KBM-7 (cell line): ENCODE measurements around the gene CMC2.

Experiments used
- DNase-seq: peaks from one replicate; pipeline ENCODE4 v3.0.0-alpha.2; 2015
- in situ Hi-C: fragments of 300-500 bp; cut with MboI; formaldehyde crosslinking; loops from 2 replicates; pipeline ENCODE4 v1.14.3; 2020; ENCODE audit warnings: low sequenced_read_pairs, low pct_unique_long_range_greater_than_20kb, mixed read lengths

CMC2 gene

GRCh38 chr16:81006813-81007695, at the start of gene CMC2, which contains the start of gene CENPN:
TSS of gene CMC2 (minus strand) at chr16:81006885. CDS start at chr16:80997394, 9,491 bp downstream.
TSS of gene CENPN (plus strand) at chr16:81007214. CDS start at chr16:81011940, 4,726 bp downstream.
- in situ Hi-C loops = no loop called here
- DNase-seq = peak; percentile 98

GRCh38 chr16:81053761-81054160, 47.1 kb upstream of the CMC2 start:
- in situ Hi-C loops = no loop called here
- no peak for DNase-seq

- DNase-seq = no peak
- in situ Hi-C loops = no loop called here
Observed at GRCh38 chr16:81042821-81043220, 36.1 kb upstream of the CMC2 start.

- in situ Hi-C loops = no loop called here
- no peak for DNase-seq
Observed at GRCh38 chr16:81041696-81042095, 35.0 kb upstream of the CMC2 start.

- no peak for DNase-seq
- in situ Hi-C loops = no loop called here
Observed at GRCh38 chr16:81040842-81041241, 34.2 kb upstream of the CMC2 start.

GRCh38 chr16:81040131-81040530, 33.4 kb upstream of the CMC2 start:
- no peak for DNase-seq
- in situ Hi-C loops = no loop called here

- DNase-seq = peak; percentile 11
- in situ Hi-C loops = no loop called here
Observed at GRCh38 chr16:81036751-81037350, 30.2 kb upstream of the CMC2 start.

GRCh38 chr16:81035975-81036750, 29.5 kb upstream of the CMC2 start:
- in situ Hi-C loops = no loop called here
- peak; percentile 30 for DNase-seq

- in situ Hi-C loops = no loop called here
- DNase-seq = peak; percentile 82
Observed at GRCh38 chr16:81035398-81035974, 28.8 kb upstream of the CMC2 start, which contains the start of gene ATMIN. TSS of gene ATMIN (plus strand) at chr16:81035842. CDS start at chr16:81035871, 29 bp downstream.

- in situ Hi-C loops = no loop called here
Observed at GRCh38 chr16:81029930-81030604, 23.4 kb upstream of the CMC2 start.

GRCh38 chr16:81026429-81026828, 19.7 kb upstream of the CMC2 start:
- in situ Hi-C loops = no loop called here
- no peak for DNase-seq

More at GRCh38 chr16:81029930-81030604, 23.4 kb upstream of the CMC2 start:
- DNase-seq = no peak

GRCh38 chr16:81018496-81018895, 11.8 kb upstream of the CMC2 start:
- in situ Hi-C loops = no loop called here
- no peak for DNase-seq

- in situ Hi-C loops = no loop called here
- no peak for DNase-seq
Observed at GRCh38 chr16:81014672-81015071, 8.0 kb upstream of the CMC2 start.

- in situ Hi-C loops = no loop called here
Observed at GRCh38 chr16:81012974-81013373, 6.3 kb upstream of the CMC2 start.

GRCh38 chr16:81008505-81008789, 1.8 kb upstream of the CMC2 start:
- in situ Hi-C loops = no loop called here
- DNase-seq = no peak

More at GRCh38 chr16:81012974-81013373, 6.3 kb upstream of the CMC2 start:
- DNase-seq = no peak

GRCh38 chr16:81006211-81006812, 373 bp downstream of the CMC2 start:
- in situ Hi-C loops = no loop called here
- DNase-seq = no peak

- DNase-seq = peak; percentile 18
- in situ Hi-C loops = no loop called here
Observed at GRCh38 chr16:81005610-81006161, 999 bp downstream of the CMC2 start.

GRCh38 chr16:81004646-81005353, 1.9 kb downstream of the CMC2 start:
- DNase-seq = peak; percentile 75
- in situ Hi-C loops = no loop called here
